Left colon (tissue), 2 donors: Measurements from ENCODE around the gene TM9SF4. TPM values are rescaled to one million over a fixed set of nuclear protein-coding genes. Genes with fewer than 3 reads are reported as not detected.

Source experiments
- ATAC-seq: fragments of 200-7000 bp; cut with Tn5 transposase; one replicate; pipeline ENCODE4 v1.9.1; 2020; ENCODE audit warnings: mild to moderate bottlenecking, moderate library complexity
- DNase-seq, 2 donors: peaks; one replicate each; pipeline ENCODE4 v3.0.0-alpha.2; 2020
- intact Hi-C, 2 donors: fragments of 100-400 bp; cut with DNase I in 1 of 2; cut with micrococcal nuclease in 1 of 2; formaldehyde crosslinking; loops; one replicate each; pipeline versions ENCODE4 v1.11.2 to v1.14.0; 2022; cut with DNase I, micrococcal nuclease
- long read RNA-seq: library from polyadenylated mRNA; unstranded; transcript quantifications from one replicate; pipeline ENCODE4 v2.0.0, GENCODE V29; 2021
- total RNA-seq, 2 donors: library from RNA; stranded (reverse); fragmentation: NEBNext Ultra II Directional; extraction: Animal tissue kit (Norgen Biotek cat#: 25700); gene quantifications; one replicate each; pipeline ENCODE4 v1.2.1, GENCODE V29; 2021
- donor health status: DM: no; HTN: no; CAD: no.
- donor health status: DM: yes; HTN: yes; CAD: no.

Gene TM9SF4
- total RNA-seq: 10 to 100 TPM; 62.2 to 78.5 TPM
- long read RNA-seq, transcript TM9SF4-202 (18 exons, 3,978 nt): major isoform, 66 of 114 reads
- long read RNA-seq, partial matches to known transcripts: 34 of 114 reads
- long read RNA-seq, other reads (novel, unspliced or antisense): 14 of 114 reads

DNA sequence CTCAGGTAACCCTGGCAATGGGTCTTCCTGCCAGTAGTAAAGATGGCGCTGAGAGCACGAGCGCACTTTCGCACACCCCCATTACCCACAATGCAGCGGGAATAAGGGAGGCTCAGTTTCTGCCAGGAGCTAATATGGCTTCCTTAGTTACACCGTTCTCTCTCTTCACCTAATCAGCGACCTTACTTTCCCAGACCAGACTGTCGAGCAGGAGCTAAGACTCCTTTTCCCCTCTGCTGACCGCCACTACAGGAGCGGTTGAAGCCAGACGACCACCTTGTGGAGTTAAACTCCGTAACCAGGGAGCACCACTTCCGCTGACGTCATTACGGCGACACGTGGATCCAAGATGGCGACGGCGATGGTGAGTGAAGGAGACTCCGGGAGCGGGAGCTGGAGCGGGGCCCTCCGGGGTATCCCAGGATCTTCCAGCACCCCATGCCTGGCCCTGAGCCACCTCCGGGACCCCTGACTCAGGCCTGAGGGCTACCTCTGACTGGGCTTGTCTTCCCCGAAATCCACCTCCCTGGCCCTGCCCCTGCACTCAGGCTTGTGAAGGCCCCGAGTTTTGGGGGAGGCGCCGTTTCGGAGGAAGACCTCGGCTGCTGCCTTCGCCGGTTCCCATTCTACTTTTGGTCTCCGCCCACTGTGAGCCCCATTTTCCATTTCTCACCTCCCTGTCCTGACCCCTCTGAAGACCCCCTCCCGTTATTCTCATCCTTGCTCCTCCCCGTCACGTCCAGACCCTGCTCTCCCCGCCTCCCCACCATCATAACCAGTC is at the start of gene TM9SF4:
Gene TM9SF4, plus strand, starts transcription at position 323 of the 781 bp plus-strand sequence. Its CDS starts 27 bp downstream, at position 350.
- intact Hi-C loops: no loop called here
- DNase-seq (peak; percentile 88 to 93), ATAC-seq (peak; percentile 81)

DNA sequence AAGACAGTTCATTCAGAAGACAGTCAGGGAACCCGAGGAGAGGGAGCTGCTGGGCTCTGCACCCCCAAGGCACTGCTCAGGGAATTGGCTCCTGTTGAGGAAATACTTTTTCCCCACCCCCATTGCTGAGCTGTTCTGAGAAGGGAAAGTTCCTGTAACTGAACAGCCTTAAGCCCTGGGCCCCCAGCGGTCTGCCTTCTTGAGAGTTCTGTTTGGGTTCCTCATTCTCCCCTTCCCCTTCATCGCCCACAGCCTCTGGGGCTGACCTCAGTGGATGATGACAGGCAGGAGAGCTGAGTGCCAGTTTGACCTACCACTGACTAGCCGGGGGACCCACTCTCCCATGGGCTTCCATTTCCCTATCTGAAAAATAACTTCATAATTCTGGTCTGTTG is 46.7 kb upstream of the TM9SF4 start:
- intact Hi-C loops: no loop called here
- DNase-seq (peak; percentile 27 to 38), ATAC-seq (peak; percentile 26)

GRCh38 chr20:32063695-32064094 is 45.8 kb upstream of the TM9SF4 start:
- intact Hi-C loops: no loop called here

GRCh38 chr20:32064667-32065066 is 44.8 kb upstream of the TM9SF4 start:
- DNase-seq: no peak
- intact Hi-C loops: no loop called here
- ATAC-seq: no peak

More at GRCh38 chr20:32063695-32064094, 45.8 kb upstream of the TM9SF4 start:
- ATAC-seq: no peak
- no peak for DNase-seq

DNA sequence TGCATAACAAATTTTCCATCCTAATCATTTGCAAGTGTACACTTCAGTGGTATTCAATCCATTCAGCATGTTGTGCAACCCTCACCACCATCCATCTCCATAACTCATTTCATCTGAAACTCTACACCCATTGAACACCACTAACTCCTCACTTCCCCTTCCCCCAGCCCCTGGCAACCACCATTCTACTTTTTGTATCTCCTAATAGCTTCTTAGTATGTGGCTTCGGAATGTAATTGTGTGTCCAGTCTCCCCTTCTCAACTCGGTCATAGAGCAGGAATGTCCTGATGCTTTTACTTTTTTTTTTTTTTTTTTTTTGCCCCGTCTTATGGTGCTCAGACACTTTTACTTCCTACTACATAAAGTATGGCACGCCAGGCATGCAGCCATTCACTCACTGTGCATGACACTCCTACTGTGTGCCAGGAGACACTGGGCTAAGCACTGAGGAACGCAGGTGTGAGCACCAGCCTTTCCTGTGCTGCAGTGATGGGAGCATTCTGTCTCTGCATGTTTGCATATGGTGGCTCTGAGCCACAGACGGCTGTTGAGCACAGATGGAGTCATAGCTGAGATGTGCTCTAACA is 42.2 kb upstream of the TM9SF4 start:
- ATAC-seq: no peak
- DNase-seq: no peak
- intact Hi-C loops: no loop called here

DNA sequence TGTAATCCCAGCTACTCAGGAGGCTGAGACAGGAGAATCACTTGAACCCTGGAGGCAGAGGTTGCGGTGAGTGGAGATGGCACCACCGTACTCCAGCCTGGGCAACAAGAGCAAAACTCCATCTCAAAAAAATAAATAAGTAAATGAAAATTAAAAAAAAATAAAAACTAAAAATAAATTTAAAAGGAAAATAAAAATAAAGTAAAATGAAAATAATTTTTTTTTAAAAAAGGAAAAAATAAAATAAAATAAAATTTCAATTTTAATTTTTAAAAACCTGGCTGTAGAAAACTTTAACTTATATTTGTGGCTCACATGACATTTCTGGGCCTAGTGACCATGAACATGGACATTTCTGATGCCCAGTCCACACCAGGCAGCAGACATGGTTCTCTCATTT is 41.3 kb upstream of the TM9SF4 start:
- DNase-seq: no peak
- no peak for ATAC-seq
- intact Hi-C loops: no loop called here

DNA sequence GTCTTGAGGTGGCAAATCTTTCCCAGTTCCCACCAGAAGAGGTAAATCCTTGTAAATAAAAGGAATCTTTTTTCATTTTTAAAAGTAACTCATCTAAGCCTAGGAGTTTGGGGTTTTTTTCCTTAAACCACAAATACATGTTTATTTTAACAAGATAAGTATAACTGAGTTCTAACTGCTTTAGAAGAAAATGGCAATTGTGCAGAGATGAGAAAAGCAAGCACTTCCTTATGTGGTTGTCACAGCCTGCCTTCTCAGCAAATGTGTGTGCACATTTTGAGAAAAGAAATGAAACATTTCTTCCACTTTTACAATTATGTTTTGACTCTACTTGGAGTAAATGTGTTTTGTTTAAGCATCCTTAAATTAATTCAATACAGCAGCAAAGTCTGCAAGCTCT is 39.8 kb upstream of the TM9SF4 start:
- intact Hi-C loops: no loop called here
- ATAC-seq (no peak), DNase-seq (no peak)

DNA sequence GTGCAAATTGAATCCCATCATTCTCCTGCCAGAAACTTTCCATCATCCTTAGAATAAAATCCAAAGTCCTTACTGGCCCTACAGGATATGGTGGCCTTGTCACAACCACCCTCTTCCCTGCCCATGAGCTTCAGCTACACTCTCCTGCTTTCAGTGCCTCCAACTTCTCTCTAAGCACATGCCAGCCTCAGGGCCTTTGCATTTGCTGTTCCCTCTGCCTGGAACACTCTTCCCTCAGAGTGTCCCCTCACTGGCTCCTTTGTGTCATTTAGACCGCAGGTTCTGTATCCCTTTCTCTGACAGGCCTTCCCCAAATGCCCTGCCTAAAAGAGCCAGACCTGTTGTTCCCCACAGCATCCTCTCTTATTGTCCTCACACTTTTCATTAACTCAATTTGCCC is 39.2 kb upstream of the TM9SF4 start:
- intact Hi-C loops: no loop called here
- ATAC-seq: no peak
- no peak for DNase-seq

DNA sequence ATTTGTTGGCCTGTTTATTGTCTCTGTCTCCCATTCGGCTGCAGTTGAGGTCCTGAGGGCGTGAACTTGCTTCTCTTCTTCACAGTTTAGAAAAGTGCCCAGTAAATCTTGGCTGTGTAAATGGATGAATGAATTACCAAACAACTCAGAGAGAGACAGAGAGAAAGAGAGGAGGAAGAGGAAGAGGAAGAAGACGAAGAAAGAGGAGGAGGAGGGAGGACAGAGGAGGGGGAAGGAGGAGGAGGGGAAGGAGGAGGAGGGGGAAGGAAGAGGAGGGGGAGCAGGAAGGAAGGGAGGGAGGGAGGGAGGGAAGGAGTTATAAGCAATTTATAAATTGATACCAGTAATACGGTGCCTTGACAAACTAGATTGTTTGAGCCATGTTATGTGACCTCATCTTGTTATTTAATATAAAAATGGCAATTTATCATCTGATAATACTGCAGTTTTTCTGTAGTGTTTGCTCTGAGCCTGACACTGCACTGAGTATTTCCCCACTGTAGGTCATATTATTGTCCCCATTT is 38.8 kb upstream of the TM9SF4 start:
- no peak for ATAC-seq
- no peak for DNase-seq
- intact Hi-C loops: no loop called here

- intact Hi-C loops: no loop called here
- ATAC-seq (no peak), DNase-seq (no peak)
These were observed 37.9 kb upstream of the TM9SF4 start for GRCh38 chr20:32071395-32072167.

- no peak for DNase-seq
- intact Hi-C loops: no loop called here
- no peak for ATAC-seq
These were observed 37.3 kb upstream of the TM9SF4 start for GRCh38 chr20:32072168-32072750.

DNA sequence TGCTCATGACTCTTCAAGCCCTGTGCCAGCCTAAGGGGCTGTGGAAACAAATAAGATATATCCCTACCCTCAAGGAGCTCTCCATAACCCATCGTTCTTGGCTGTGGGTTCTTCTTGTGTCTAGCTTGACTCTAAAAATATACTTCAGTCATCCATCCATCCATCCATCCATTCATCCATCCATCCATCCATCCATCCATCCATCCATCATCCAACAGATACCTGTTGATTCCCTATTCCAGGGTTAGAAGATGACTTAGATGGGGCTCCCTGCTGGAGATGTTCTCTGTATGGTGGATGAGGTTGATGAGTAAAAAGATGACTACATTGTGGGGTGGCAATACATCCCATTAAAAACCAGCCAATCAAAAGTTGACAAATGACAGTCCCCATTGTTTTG is 34.0 kb upstream of the TM9SF4 start:
- ATAC-seq: no peak
- intact Hi-C loops: no loop called here
- no peak for DNase-seq

DNA sequence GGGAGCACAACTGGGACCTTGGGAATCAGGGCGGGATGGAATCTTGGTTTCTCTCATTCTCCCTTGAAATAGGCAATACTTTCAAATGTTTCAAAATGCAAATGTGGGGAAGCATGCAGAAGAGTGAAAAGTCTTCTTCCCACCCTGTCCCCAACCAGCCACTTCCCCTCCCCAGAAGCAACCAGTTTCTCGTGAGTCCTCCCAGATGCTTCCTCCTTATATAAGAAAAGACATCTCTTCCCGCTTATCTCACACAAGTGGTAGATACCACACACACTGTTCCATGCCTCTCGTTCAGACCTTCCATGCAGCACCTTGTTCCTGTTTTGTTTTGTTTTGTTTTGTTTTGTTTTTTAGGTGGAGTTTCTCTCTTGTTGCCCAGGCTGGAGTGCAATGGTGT is 32.3 kb upstream of the TM9SF4 start:
- intact Hi-C loops: no loop called here
- DNase-seq (no peak), ATAC-seq (no peak)

DNA sequence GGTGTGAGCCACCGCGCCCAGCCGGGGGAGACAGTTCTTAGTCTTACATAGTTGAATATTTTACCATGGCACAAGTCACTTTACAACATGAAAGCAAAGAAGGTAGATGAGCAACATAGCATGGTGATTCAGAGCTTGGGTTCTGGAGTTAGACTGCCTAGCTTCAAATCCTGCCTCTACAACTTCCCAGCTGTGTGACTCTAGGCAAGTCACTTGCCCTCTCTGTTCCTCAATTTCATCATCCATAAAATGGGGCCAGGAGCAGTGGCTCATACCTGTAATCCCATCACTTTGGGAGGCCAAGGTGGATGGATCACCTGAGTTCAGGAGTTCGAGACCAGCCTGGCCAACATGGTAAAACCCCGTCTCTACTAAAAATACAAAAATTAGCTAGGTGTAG is 31.2 kb upstream of the TM9SF4 start:
- DNase-seq (no peak), ATAC-seq (no peak)
- intact Hi-C loops: no loop called here

GRCh38 chr20:32078791-32079190 is 30.7 kb upstream of the TM9SF4 start:
- ATAC-seq (no peak), DNase-seq (no peak)
- intact Hi-C loops: no loop called here

GRCh38 chr20:32079655-32080109 is 29.8 kb upstream of the TM9SF4 start:
- intact Hi-C loops: no loop called here
- DNase-seq: no peak
- ATAC-seq: no peak

- ATAC-seq (no peak), DNase-seq (no peak)
- intact Hi-C loops: no loop called here
These were observed 28.7 kb upstream of the TM9SF4 start for GRCh38 chr20:32080783-32081182.

- intact Hi-C loops: no loop called here
- DNase-seq: no peak
- ATAC-seq: no peak
These were observed 26.0 kb upstream of the TM9SF4 start for GRCh38 chr20:32083469-32083868.

GRCh38 chr20:32087070-32087469 is 22.4 kb upstream of the TM9SF4 start:
- DNase-seq (no peak), ATAC-seq (no peak)
- intact Hi-C loops: no loop called here
